ENCODE measurements around the gene SECISBP2.

Gene SECISBP2

GRCh38 chr9:89395931-89396710, 77.8 kb downstream of the SECISBP2 start:
- Histone ChIP-seq H3K36me3 (ENCODE audit: control insufficient read depth in 1 of 2, insufficient read depth in 2 of 2, low read length in 2 of 2) (peaks cover 29 to 66% of the 10 kb centered on the region in 2 donors), H3K27ac (ENCODE audit: low read depth, low read length) (no peak overlapping the region)

GRCh38 chr9:89397471-89397870, 79.2 kb downstream of the SECISBP2 start:
- Histone ChIP-seq H3K27ac (ENCODE audit: low read depth, low read length) (no peak overlapping the region), H3K9me3 (ENCODE audit: control insufficient read depth in 1 of 2, low read length in 2 of 2) (no peaks in the 10 kb centered on the region), H3K4me3 (ENCODE audit: low read depth in 1 of 2, low read length in 2 of 2) (no peak overlapping the region), H3K4me1 (ENCODE audit: control insufficient read depth in 1 of 2, insufficient read depth in 2 of 2, low read length in 2 of 2) (peaks cover 0 to 6% of the 10 kb centered on the region in 2 donors), H3K36me3 (ENCODE audit: control insufficient read depth in 1 of 2, insufficient read depth in 2 of 2, low read length in 2 of 2) (peaks cover 25 to 66% of the 10 kb centered on the region in 2 donors), H3K27me3 (ENCODE audit: control insufficient read depth in 1 of 2, insufficient read depth in 2 of 2, low read length in 2 of 2) (no peaks in the 10 kb centered on the region), H3K9ac (ENCODE audit: low read depth in 1 of 2, low read length in 2 of 2) (no peak overlapping the region)

More at GRCh38 chr9:89395931-89396710, 77.8 kb downstream of the SECISBP2 start:
- H3K4me1 ChIP-seq (ENCODE audit: control insufficient read depth in 1 of 2, insufficient read depth in 2 of 2, low read length in 2 of 2) = no peaks in the 10 kb centered on the region
- H3K9ac ChIP-seq (ENCODE audit: low read depth in 1 of 2, low read length in 2 of 2) = no peak overlapping the region
- no peaks in the 10 kb centered on the region for H3K27me3 ChIP-seq (ENCODE audit: control insufficient read depth in 1 of 2, insufficient read depth in 2 of 2, low read length in 2 of 2)
- no peaks in the 10 kb centered on the region for H3K9me3 ChIP-seq (ENCODE audit: control insufficient read depth in 1 of 2, low read length in 2 of 2)
- H3K4me3 ChIP-seq (ENCODE audit: low read depth in 1 of 2, low read length in 2 of 2) = no peak overlapping the region

- Histone ChIP-seq H3K36me3 (ENCODE audit: control insufficient read depth in 1 of 2, insufficient read depth in 2 of 2, low read length in 2 of 2) (peaks cover 24 to 63% of the 10 kb centered on the region in 2 donors), H3K27ac (ENCODE audit: low read depth, low read length) (no peak overlapping the region), H3K9me3 (ENCODE audit: control insufficient read depth in 1 of 2, low read length in 2 of 2) (no peaks in the 10 kb centered on the region), H3K27me3 (ENCODE audit: control insufficient read depth in 1 of 2, insufficient read depth in 2 of 2, low read length in 2 of 2) (no peaks in the 10 kb centered on the region), H3K4me1 (ENCODE audit: control insufficient read depth in 1 of 2, insufficient read depth in 2 of 2, low read length in 2 of 2) (peaks cover 0 to 6% of the 10 kb centered on the region in 2 donors), H3K4me3 (ENCODE audit: low read depth in 1 of 2, low read length in 2 of 2) (no peak overlapping the region), H3K9ac (ENCODE audit: low read depth in 1 of 2, low read length in 2 of 2) (no peak overlapping the region)
Observed at GRCh38 chr9:89398621-89399020, 80.3 kb downstream of the SECISBP2 start.

- Histone ChIP-seq H3K4me3 (ENCODE audit: low read depth in 1 of 2, low read length in 2 of 2) (no peak overlapping the region), H3K4me1 (ENCODE audit: control insufficient read depth in 1 of 2, insufficient read depth in 2 of 2, low read length in 2 of 2) (peaks cover 4 to 13% of the 10 kb centered on the region in 2 donors), H3K36me3 (ENCODE audit: control insufficient read depth in 1 of 2, insufficient read depth in 2 of 2, low read length in 2 of 2) (peaks cover 12 to 56% of the 10 kb centered on the region in 2 donors), H3K9ac (ENCODE audit: low read depth in 1 of 2, low read length in 2 of 2) (no peak overlapping the region), H3K27me3 (ENCODE audit: control insufficient read depth in 1 of 2, insufficient read depth in 2 of 2, low read length in 2 of 2) (no peaks in the 10 kb centered on the region), H3K9me3 (ENCODE audit: control insufficient read depth in 1 of 2, low read length in 2 of 2) (no peaks in the 10 kb centered on the region), H3K27ac (ENCODE audit: low read depth, low read length) (no peak overlapping the region)
Observed at GRCh38 chr9:89400403-89401116, 82.3 kb downstream of the SECISBP2 start.

GRCh38 chr9:89402695-89403427, 84.6 kb downstream of the SECISBP2 start:
- Histone ChIP-seq H3K4me1 (ENCODE audit: control insufficient read depth in 1 of 2, insufficient read depth in 2 of 2, low read length in 2 of 2) (peaks cover 19 to 24% of the 10 kb centered on the region in 2 donors), H3K36me3 (ENCODE audit: control insufficient read depth in 1 of 2, insufficient read depth in 2 of 2, low read length in 2 of 2) (peaks cover 8 to 39% of the 10 kb centered on the region in 2 donors)

GRCh38 chr9:89404074-89404473, 85.8 kb downstream of the SECISBP2 start:
- H3K27ac ChIP-seq (ENCODE audit: low read depth, low read length) = no peak overlapping the region
- H3K9me3 ChIP-seq (ENCODE audit: control insufficient read depth in 1 of 2, low read length in 2 of 2) = no peaks in the 10 kb centered on the region
- peaks cover 30 to 35% of the 10 kb centered on the region in 2 donors for H3K4me1 ChIP-seq (ENCODE audit: control insufficient read depth in 1 of 2, insufficient read depth in 2 of 2, low read length in 2 of 2)
- no peak overlapping the region for H3K9ac ChIP-seq (ENCODE audit: low read depth in 1 of 2, low read length in 2 of 2)
- H3K27me3 ChIP-seq (ENCODE audit: control insufficient read depth in 1 of 2, insufficient read depth in 2 of 2, low read length in 2 of 2) = no peaks in the 10 kb centered on the region
- peaks cover 5 to 28% of the 10 kb centered on the region in 2 donors for H3K36me3 ChIP-seq (ENCODE audit: control insufficient read depth in 1 of 2, insufficient read depth in 2 of 2, low read length in 2 of 2)
- no peak overlapping the region for H3K4me3 ChIP-seq (ENCODE audit: low read depth in 1 of 2, low read length in 2 of 2)

More at GRCh38 chr9:89402695-89403427, 84.6 kb downstream of the SECISBP2 start:
- Histone ChIP-seq H3K27ac (ENCODE audit: low read depth, low read length) (no peak overlapping the region), H3K9ac (ENCODE audit: low read depth in 1 of 2, low read length in 2 of 2) (no peak overlapping the region), H3K9me3 (ENCODE audit: control insufficient read depth in 1 of 2, low read length in 2 of 2) (no peaks in the 10 kb centered on the region), H3K27me3 (ENCODE audit: control insufficient read depth in 1 of 2, insufficient read depth in 2 of 2, low read length in 2 of 2) (no peaks in the 10 kb centered on the region), H3K4me3 (ENCODE audit: low read depth in 1 of 2, low read length in 2 of 2) (no peak overlapping the region)

- no peaks in the 10 kb centered on the region for H3K27me3 ChIP-seq (ENCODE audit: control insufficient read depth in 1 of 2, insufficient read depth in 2 of 2, low read length in 2 of 2)
- H3K4me1 ChIP-seq (ENCODE audit: control insufficient read depth in 1 of 2, insufficient read depth in 2 of 2, low read length in 2 of 2) = peaks cover 36 to 41% of the 10 kb centered on the region in 2 donors
- H3K4me3 ChIP-seq (ENCODE audit: low read depth in 1 of 2, low read length in 2 of 2) = peak overlapping the region; percentile 21 to 43
- no peak overlapping the region for H3K27ac ChIP-seq (ENCODE audit: low read depth, low read length)
- H3K9me3 ChIP-seq (ENCODE audit: control insufficient read depth in 1 of 2, low read length in 2 of 2) = no peaks in the 10 kb centered on the region
- H3K36me3 ChIP-seq (ENCODE audit: control insufficient read depth in 1 of 2, insufficient read depth in 2 of 2, low read length in 2 of 2) = peaks cover 5 to 27% of the 10 kb centered on the region in 2 donors
- H3K9ac ChIP-seq (ENCODE audit: low read depth in 1 of 2, low read length in 2 of 2) = peak overlapping the region in 1 of 2 donors; percentile 25
Observed at GRCh38 chr9:89405826-89406225, 87.5 kb downstream of the SECISBP2 start.

GRCh38 chr9:89407070-89407469, 88.8 kb downstream of the SECISBP2 start:
- Histone ChIP-seq H3K27ac (ENCODE audit: low read depth, low read length) (no peak overlapping the region), H3K4me1 (ENCODE audit: control insufficient read depth in 1 of 2, insufficient read depth in 2 of 2, low read length in 2 of 2) (peaks cover 36 to 42% of the 10 kb centered on the region in 2 donors), H3K9me3 (ENCODE audit: control insufficient read depth in 1 of 2, low read length in 2 of 2) (no peaks in the 10 kb centered on the region), H3K9ac (ENCODE audit: low read depth in 1 of 2, low read length in 2 of 2) (no peak overlapping the region), H3K27me3 (ENCODE audit: control insufficient read depth in 1 of 2, insufficient read depth in 2 of 2, low read length in 2 of 2) (no peaks in the 10 kb centered on the region), H3K36me3 (ENCODE audit: control insufficient read depth in 1 of 2, insufficient read depth in 2 of 2, low read length in 2 of 2) (peaks cover 5 to 16% of the 10 kb centered on the region in 2 donors), H3K4me3 (ENCODE audit: low read depth in 1 of 2, low read length in 2 of 2) (no peak overlapping the region)

- H3K9ac ChIP-seq (ENCODE audit: low read depth in 1 of 2, low read length in 2 of 2) = no peak overlapping the region
- no peak overlapping the region for H3K4me3 ChIP-seq (ENCODE audit: low read depth in 1 of 2, low read length in 2 of 2)
- peaks cover 36 to 40% of the 10 kb centered on the region in 2 donors for H3K4me1 ChIP-seq (ENCODE audit: control insufficient read depth in 1 of 2, insufficient read depth in 2 of 2, low read length in 2 of 2)
- peaks cover 5 to 10% of the 10 kb centered on the region in 2 donors for H3K36me3 ChIP-seq (ENCODE audit: control insufficient read depth in 1 of 2, insufficient read depth in 2 of 2, low read length in 2 of 2)
- no peak overlapping the region for H3K27ac ChIP-seq (ENCODE audit: low read depth, low read length)
- H3K9me3 ChIP-seq (ENCODE audit: control insufficient read depth in 1 of 2, low read length in 2 of 2) = no peaks in the 10 kb centered on the region
- no peaks in the 10 kb centered on the region for H3K27me3 ChIP-seq (ENCODE audit: control insufficient read depth in 1 of 2, insufficient read depth in 2 of 2, low read length in 2 of 2)
Observed at GRCh38 chr9:89408628-89409101, 90.4 kb downstream of the SECISBP2 start.
